ENCODE data around the gene EFCAB11. TPM values are rescaled to one million over a fixed set of nuclear protein-coding genes. Genes with fewer than 3 reads are reported as not detected.
"Not testable (repeated sequence)": the region's sequence is repeated elsewhere in the genome, so short reads cannot be mapped to it uniquely, and the experiment has no call there.

EFCAB11 gene
- polyA plus RNA-seq, 4 donors: 14.8 to 20.8 (median 18.0) TPM

GRCh38 chr14:89874091-89874490 is 80.4 kb downstream of the EFCAB11 start:
- DNase-seq (ENCODE audit: low read depth in 4 of 4, low spot score in 2 of 4): not testable (repeated sequence)

GRCh38 chr14:89870316-89870715 is 84.2 kb downstream of the EFCAB11 start:
- DNase-seq (ENCODE audit: low read depth in 4 of 4, low spot score in 2 of 4): no peak

GRCh38 chr14:89869606-89870005 is 84.9 kb downstream of the EFCAB11 start:
- DNase-seq (ENCODE audit: low read depth in 4 of 4, low spot score in 2 of 4): no peak

- DNase-seq (ENCODE audit: low read depth in 4 of 4, low spot score in 2 of 4): no peak
These were observed 88.1 kb downstream of the EFCAB11 start for GRCh38 chr14:89866458-89866857.

- DNase-seq (ENCODE audit: low read depth in 4 of 4, low spot score in 2 of 4): no peak
These were observed 89.4 kb downstream of the EFCAB11 start for GRCh38 chr14:89865153-89865552.

GRCh38 chr14:89862856-89863255 is 91.7 kb downstream of the EFCAB11 start:
- no peak for DNase-seq (ENCODE audit: low read depth in 4 of 4, low spot score in 2 of 4)

GRCh38 chr14:89861630-89862029 is 92.9 kb downstream of the EFCAB11 start:
- DNase-seq (ENCODE audit: low read depth in 4 of 4, low spot score in 2 of 4): no peak

GRCh38 chr14:89858089-89858488 is 96.4 kb downstream of the EFCAB11 start:
- DNase-seq (ENCODE audit: low read depth in 4 of 4, low spot score in 2 of 4): no peak

- DNase-seq (ENCODE audit: low read depth in 4 of 4, low spot score in 2 of 4): no peak
These were observed 97.6 kb downstream of the EFCAB11 start for GRCh38 chr14:89856871-89857345.

GRCh38 chr14:89855961-89856656 is 98.4 kb downstream of the EFCAB11 start:
- no peak for DNase-seq (ENCODE audit: low read depth in 4 of 4, low spot score in 2 of 4)

- DNase-seq (ENCODE audit: low read depth in 4 of 4, low spot score in 2 of 4): no peak
These were observed 100.4 kb downstream of the EFCAB11 start for GRCh38 chr14:89853936-89854693.

GRCh38 chr14:89851106-89851505 is 103.4 kb downstream of the EFCAB11 start:
- DNase-seq (ENCODE audit: low read depth in 4 of 4, low spot score in 2 of 4): no peak

GRCh38 chr14:89849931-89850330 is 104.6 kb downstream of the EFCAB11 start:
- no peak for DNase-seq (ENCODE audit: low read depth in 4 of 4, low spot score in 2 of 4)

GRCh38 chr14:89848165-89848564 is 106.4 kb downstream of the EFCAB11 start:
- DNase-seq (ENCODE audit: low read depth in 4 of 4, low spot score in 2 of 4): no peak

- no peak for DNase-seq (ENCODE audit: low read depth in 4 of 4, low spot score in 2 of 4)
These were observed 109.2 kb downstream of the EFCAB11 start for GRCh38 chr14:89845346-89845745.

- no peak for DNase-seq (ENCODE audit: low read depth in 4 of 4, low spot score in 2 of 4)
These were observed 110.0 kb downstream of the EFCAB11 start for GRCh38 chr14:89844508-89844907.

- no peak for DNase-seq (ENCODE audit: low read depth in 4 of 4, low spot score in 2 of 4)
These were observed 111.7 kb downstream of the EFCAB11 start for GRCh38 chr14:89842837-89843236.

GRCh38 chr14:89841851-89842250 is 112.7 kb downstream of the EFCAB11 start:
- DNase-seq (ENCODE audit: low read depth in 4 of 4, low spot score in 2 of 4): no peak

GRCh38 chr14:89836830-89837469 is 117.6 kb downstream of the EFCAB11 start:
- no peak for DNase-seq (ENCODE audit: low read depth in 4 of 4, low spot score in 2 of 4)

- no peak for DNase-seq (ENCODE audit: low read depth in 4 of 4, low spot score in 2 of 4)
These were observed 120.9 kb downstream of the EFCAB11 start for GRCh38 chr14:89833661-89834060.

GRCh38 chr14:89833120-89833532 is 121.4 kb downstream of the EFCAB11 start:
- no peak for DNase-seq (ENCODE audit: low read depth in 4 of 4, low spot score in 2 of 4)

All from left renal cortex interstitium (tissue), 4 donors.